Neural crest cell (in vitro differentiated cells): ENCODE measurements around the gene PTPN13. TPM values are rescaled to one million over a fixed set of nuclear protein-coding genes. Genes with fewer than 3 reads are reported as not detected.

Source experiments
- DNase-seq: peaks from one replicate; pipeline ENCODE4 v3.0.0; 2021; ENCODE audit warnings: low read depth, mixed read lengths, low spot score
- H3K27ac Mint-ChIP-seq: one replicate; pipeline ENCODE4 v1.8.0; 2021; ENCODE audit warnings: mild to moderate bottlenecking, mixed read lengths; ENCODE audit not compliant: unreplicated experiment
- H3K27me3 Mint-ChIP-seq: 2 replicates; pipeline ENCODE4 v1.8.0; 2021; ENCODE audit warnings: low read depth, mild to moderate bottlenecking, mixed read lengths
- H3K36me3 Mint-ChIP-seq: 2 replicates; pipeline ENCODE4 v1.8.0; 2021; ENCODE audit warnings: low read depth, mild to moderate bottlenecking, mixed read lengths
- H3K4me1 Mint-ChIP-seq: 2 replicates; pipeline ENCODE4 v1.8.0; 2021; ENCODE audit warnings: mixed read lengths
- H3K4me3 Mint-ChIP-seq: one replicate; pipeline ENCODE4 v1.8.0; 2021; ENCODE audit warnings: mild to moderate bottlenecking, mixed read lengths
- H3K9me3 Mint-ChIP-seq: 2 replicates; pipeline ENCODE4 v1.8.0; 2021; ENCODE audit warnings: mixed read lengths
- total RNA-seq: library from RNA; stranded (reverse); gene quantifications from 2 replicates; pipeline ENCODE4 v1.2.1, GENCODE V29; 2021
- TF ChIP-seq, protein P1 (sequence below): fragments of 200-600 bp; sonication (generic); conservative IDR thresholded peaks from 2 replicates; pipeline ENCODE4 v1.5.0; 2021; ENCODE audit warnings: antibody characterized with exemption, mild to moderate bottlenecking

The PTPN13 gene
- total RNA-seq, 1 donor from 2014 or later = 65.6 TPM

DNA sequence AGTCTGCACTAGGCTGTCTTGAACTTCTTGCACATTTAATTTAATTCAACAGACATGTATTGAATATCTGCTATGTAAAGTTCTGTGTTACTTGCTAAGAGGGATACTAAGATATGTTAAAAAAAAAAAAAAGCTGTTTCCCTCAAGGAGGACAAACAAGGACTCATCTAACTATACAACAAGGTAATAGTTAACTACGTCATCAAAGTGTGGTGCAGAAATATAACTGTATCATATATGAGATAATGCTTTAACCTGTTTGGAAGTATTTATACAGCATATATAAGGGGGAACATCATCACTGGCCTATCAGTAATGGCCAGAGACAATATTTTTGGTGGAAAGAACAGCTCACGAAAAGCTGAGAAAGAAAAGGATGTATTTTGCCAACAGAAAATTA lies 89.9 kb downstream of the PTPN13 start:
- Mint-ChIP-seq H3K4me1 (peaks cover 12% of the 10 kb centered on the region), H3K27me3 (no peaks in the 10 kb centered on the region), H3K9me3 (no peaks in the 10 kb centered on the region), H3K36me3 (peaks cover 2% of the 10 kb centered on the region), H3K4me3 (no peak overlapping the region), H3K27ac (no peak overlapping the region)
- no peak for DNase-seq
- TF ChIP-seq, protein P1, sequence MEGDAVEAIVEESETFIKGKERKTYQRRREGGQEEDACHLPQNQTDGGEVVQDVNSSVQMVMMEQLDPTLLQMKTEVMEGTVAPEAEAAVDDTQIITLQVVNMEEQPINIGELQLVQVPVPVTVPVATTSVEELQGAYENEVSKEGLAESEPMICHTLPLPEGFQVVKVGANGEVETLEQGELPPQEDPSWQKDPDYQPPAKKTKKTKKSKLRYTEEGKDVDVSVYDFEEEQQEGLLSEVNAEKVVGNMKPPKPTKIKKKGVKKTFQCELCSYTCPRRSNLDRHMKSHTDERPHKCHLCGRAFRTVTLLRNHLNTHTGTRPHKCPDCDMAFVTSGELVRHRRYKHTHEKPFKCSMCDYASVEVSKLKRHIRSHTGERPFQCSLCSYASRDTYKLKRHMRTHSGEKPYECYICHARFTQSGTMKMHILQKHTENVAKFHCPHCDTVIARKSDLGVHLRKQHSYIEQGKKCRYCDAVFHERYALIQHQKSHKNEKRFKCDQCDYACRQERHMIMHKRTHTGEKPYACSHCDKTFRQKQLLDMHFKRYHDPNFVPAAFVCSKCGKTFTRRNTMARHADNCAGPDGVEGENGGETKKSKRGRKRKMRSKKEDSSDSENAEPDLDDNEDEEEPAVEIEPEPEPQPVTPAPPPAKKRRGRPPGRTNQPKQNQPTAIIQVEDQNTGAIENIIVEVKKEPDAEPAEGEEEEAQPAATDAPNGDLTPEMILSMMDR = no peak

DNA sequence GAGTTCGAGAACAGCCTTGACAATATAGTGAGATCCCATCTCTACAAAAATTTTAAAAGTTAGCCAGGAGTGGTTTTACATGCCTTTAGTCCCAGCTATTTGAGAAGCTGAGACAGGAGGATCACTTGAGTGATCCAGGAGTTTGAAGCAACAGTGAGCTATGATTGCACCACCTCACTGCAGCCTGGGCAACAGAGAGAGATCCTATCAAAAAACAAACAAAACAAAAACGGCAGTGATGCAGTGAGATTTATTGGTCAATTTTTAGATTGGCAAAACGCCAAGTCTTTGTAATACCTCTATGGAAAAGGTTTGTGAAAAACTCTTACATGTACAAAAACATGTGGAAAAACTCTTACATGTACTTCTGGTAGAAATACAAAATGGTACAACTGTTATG lies 91.3 kb downstream of the PTPN13 start:
- Mint-ChIP-seq H3K27me3 (no peaks in the 10 kb centered on the region), H3K27ac (no peak overlapping the region), H3K4me1 (peaks cover 9% of the 10 kb centered on the region), H3K36me3 (peaks cover 8% of the 10 kb centered on the region), H3K4me3 (no peak overlapping the region), H3K9me3 (no peaks in the 10 kb centered on the region)
- DNase-seq = no peak
- TF ChIP-seq, protein P1 = no peak

DNA sequence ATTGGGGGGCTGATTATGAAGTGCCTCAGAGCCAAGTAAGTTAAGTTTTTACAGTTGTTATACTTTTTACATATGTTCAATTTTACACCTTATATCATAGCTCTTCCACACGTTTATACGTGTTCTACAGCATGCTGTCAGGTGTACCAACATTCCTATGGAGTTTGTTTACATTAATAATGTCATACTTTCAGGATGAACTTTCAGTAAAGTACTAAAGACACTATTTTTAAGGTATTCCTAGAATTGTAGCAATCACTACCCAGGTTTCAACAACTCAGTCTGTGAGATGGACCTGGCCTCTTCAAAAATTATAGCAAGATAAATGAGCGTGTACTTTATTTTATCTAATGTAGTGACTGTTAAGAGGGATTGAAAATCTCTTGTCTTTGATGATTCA lies 92.6 kb downstream of the PTPN13 start:
- Mint-ChIP-seq H3K36me3 (peaks cover 8% of the 10 kb centered on the region), H3K27ac (no peak overlapping the region), H3K9me3 (no peaks in the 10 kb centered on the region), H3K27me3 (no peaks in the 10 kb centered on the region), H3K4me3 (no peak overlapping the region), H3K4me1 (peaks cover 9% of the 10 kb centered on the region)
- DNase-seq = no peak
- TF ChIP-seq, protein P1 = no peak

DNA sequence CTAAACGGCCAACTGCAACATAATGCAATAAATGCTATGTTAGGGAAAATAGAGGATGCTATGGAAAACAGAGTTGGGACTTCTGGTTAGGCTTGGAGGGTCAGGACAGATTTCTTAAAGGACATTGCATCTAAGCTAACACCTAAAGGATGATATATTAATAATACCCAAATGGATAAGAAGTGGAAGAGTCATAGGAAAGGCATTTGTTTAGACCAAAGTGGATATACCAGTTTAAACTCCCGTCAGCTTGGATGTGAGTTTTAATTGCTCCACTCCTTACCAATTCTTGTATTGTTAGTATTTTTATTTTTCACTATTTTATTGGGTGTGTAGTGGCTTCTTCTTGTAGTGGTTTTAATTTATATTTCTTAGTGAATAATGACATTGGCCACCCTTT lies 93.9 kb downstream of the PTPN13 start:
- H3K27me3 Mint-ChIP-seq = no peaks in the 10 kb centered on the region
- H3K36me3 Mint-ChIP-seq = peaks cover 8% of the 10 kb centered on the region
- TF ChIP-seq, protein P1 = no peak
- no peaks in the 10 kb centered on the region for H3K9me3 Mint-ChIP-seq
- no peak overlapping the region for H3K27ac Mint-ChIP-seq
- no peak overlapping the region for H3K4me3 Mint-ChIP-seq
- DNase-seq = no peak
- peaks cover 9% of the 10 kb centered on the region for H3K4me1 Mint-ChIP-seq

DNA sequence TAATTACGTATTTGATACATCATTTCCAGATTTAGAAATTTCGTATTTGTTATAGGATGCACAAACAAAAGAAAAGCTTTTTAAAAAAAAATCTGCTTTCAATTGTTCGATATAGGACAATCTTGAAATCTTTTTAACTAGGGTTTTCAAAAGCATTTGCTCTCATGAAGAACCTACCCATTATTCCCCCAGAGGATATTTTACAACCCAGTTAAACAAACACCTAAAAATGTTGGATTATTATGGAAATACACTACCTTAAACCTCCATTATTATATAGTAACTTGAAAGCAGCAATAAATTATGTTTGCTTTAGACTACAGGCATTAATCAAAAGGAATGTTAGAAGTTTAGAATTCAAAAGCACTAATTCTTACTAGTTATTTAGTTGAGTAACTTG lies 110.5 kb downstream of the PTPN13 start:
- Mint-ChIP-seq H3K9me3 (no peaks in the 10 kb centered on the region), H3K27ac (no peak overlapping the region), H3K4me3 (no peak overlapping the region), H3K4me1 (no peaks in the 10 kb centered on the region), H3K36me3 (peaks cover 6% of the 10 kb centered on the region), H3K27me3 (no peaks in the 10 kb centered on the region)
- DNase-seq = no peak
- TF ChIP-seq, protein P1 = no peak
